Activated CD4-positive, CD25-positive, alpha-beta regulatory T cell treated with anti-CD3 and anti-CD28 coated beads, Interleukin-2, amount 50 U/mL, for 24 hours (primary cell): ENCODE data around the gene ZNF665.
"Not testable (repeated sequence)": the region's sequence is repeated elsewhere in the genome, so short reads cannot be mapped to it uniquely, and the experiment has no call there.

Experiments used
- ATAC-seq, 2 donors: fragments of 150-1000 bp; cut with Tn5 transposase; one replicate each; pipeline ENCODE4 v1.10.0; 2021; ENCODE audit warnings: mild to moderate bottlenecking in 1 of 2, moderate library complexity in 1 of 2

The ZNF665 gene

DNA sequence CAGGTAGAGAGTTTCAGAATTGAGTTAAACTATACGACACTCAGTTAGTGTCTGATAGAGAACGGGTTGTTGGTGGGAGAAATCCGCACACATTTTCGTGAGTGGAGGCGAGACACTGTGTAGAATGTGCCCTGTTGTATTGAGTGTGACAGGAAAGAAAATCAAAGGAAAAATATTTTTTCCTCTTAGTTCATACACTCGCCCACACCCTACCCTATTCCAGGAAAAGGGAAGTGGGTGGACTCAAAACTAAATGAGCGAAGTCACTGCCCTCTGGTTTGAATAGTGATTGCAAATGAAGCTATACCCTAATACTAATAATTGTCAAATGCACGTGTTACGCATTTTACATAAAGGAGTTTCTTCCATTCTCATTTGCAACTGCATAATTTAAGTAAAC lies 36.3 kb downstream of the ZNF665 start:
- ATAC-seq, result no peak

DNA sequence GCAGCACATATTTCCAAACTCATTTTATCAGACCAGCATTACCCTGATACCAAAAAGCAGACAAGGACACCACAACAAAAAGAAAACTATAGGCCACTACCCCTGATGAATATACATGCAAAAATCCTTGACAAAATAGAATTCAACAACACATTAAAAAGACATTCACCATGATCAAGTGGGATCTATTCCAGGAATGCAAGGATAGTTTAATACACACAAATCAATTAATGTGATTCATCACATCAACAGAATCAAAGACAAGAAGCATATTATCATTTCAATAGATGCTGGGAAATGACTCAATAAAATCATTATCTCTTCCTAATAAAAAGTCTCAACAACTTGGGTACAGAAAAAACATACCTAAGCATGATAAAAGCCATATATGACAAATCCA lies 45.5 kb downstream of the ZNF665 start:
- no peak for ATAC-seq

DNA sequence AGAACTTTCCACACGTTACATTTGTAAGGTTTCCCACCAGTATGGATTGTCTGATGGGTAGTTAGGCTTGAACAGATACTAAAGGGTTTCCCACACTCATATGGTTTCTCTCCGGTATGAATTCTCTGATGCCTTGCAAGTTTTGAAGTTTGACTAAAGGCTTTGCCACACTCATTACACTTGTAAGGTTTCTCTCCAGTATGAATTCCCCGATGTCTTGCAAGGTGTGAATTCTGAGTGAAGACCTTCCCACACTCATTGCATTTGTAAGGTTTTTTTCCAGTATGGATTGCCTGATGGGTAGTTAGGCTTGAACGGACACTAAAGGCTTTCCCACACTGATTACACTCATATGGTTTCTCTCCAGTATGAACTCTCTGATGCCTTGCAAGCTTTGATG lies 52.8 kb downstream of the ZNF665 start:
- no peak for ATAC-seq

DNA sequence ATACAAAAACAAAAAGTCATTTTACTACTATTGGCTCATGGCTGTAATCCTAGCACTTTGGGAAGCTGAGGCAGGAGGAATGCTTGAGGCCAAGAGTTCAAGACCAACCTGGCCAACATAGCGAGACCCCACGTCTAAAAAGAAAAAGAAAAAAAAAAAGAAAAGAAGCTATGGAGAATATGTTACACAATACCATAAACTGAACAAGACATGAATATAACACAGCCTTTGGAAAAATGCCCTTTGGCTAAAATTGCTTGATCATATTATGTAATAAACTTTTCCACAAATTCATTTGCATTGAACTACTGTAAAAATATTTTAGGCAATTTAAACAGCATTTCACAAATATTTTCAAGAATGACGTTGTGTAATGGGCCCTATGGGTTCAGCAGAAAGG lies 56.7 kb downstream of the ZNF665 start:
- no peak for ATAC-seq

DNA sequence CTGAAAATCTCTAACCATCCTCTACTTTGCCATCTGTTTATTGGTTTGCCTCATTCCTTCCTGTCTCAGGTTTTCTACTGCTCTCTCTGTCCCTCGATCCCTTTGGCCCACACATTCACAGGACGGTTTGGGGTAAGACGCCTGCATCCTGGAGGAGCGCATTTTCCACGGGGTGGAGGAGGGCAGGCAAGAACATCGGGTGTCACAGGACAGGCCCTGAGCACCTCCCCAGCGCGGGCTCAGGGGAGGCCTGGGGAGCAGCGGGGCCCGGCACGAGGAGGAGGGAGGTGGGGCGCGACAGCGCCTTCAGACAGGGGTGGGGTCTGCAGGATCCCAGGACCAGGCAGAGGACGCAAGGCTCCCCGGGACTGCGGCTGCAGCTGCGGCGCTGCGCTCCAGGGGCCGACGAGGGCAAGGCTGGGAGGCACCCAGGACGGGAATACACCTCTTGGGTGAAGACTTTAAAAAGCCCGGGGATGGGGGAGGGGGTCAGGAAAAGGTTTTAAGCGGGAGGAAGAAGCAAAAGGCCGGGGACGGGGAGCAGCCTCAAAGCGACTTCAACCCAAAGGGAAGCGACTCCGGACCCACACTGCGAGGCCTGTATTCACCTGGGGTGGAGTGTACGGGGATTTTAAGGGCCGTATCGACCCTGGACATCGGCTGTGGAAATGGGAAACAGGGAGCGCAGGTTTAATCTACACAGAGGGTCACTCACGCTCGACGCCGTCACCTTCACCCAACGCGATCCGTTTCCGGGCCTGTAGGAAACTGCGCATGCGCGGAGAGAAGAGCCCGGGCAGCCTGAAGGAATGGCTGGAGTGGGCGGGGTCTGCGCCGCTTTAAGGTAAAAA lies 60.8 kb downstream of the ZNF665 start, which contains the start of gene ZNF415:
ZNF415 (minus strand) TSS at position 770 of the 851 bp plus-strand sequence. CDS start 10,234 bp downstream, outside the sequence.
- peak in 1 of 2 donors; percentile 49 for ATAC-seq

DNA sequence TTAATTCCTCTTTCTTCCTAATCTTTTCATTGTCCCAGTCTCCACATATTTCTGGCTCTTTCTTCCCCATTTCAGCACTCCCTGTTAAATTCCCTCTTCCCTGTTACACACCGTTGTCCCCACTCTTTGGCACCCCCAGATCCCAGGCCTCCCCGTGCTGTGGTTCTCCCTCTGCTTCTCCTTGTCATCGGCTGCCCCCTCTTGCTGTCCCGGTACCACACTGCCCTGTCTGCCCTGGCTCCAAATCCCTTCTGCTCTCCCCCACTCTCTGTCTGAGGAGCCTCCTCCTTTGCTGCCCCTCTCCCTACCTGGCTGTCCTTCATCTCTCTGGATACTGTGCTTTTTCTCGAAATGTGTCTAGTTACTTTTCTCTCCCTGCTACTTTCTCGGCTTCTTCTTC lies 61.4 kb downstream of the ZNF665 start:
- ATAC-seq, result no peak

DNA sequence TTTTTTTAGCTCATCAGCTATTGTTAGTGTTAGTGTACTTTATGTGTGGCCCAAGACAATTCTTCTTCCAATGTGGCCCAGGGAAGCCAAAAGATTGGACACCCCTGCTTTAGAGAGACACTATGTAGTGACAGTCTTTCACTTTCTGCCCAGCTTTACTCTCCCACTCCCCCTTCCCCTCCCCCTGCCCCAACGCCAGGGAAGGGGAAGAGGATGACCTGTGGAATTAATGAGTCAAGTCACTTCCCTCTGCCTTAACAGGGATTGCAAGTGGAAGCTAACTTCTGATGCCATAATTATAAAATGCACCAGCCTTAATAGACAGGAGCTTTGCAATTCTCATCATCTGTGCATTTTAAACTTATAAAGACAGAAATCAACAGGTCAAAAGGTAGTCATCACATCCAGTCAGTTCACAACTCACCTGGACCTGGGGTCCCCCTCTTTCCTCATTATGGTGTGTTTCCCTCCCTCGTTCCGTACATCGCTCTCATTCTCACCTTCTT lies 62.0 kb downstream of the ZNF665 start:
- no peak for ATAC-seq

DNA sequence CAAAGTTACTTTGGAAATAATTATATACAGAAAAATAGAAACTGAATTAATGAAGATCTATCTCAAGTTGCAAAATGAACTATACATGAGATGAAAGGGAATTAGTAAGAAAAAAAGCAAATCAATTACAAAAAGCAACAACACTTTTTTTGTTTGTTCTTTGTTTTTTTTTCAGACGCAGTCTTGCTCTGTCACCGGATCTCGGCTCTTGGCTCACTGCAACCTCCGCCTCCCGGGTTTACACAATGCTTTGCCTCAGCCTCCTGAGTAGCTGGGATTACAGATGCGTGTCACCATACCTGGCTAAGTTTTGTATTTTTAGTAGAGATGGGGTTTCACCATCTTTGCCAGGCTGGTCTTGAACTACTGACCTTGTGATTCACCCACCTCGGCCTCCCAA lies 62.7 kb downstream of the ZNF665 start:
- no peak for ATAC-seq

DNA sequence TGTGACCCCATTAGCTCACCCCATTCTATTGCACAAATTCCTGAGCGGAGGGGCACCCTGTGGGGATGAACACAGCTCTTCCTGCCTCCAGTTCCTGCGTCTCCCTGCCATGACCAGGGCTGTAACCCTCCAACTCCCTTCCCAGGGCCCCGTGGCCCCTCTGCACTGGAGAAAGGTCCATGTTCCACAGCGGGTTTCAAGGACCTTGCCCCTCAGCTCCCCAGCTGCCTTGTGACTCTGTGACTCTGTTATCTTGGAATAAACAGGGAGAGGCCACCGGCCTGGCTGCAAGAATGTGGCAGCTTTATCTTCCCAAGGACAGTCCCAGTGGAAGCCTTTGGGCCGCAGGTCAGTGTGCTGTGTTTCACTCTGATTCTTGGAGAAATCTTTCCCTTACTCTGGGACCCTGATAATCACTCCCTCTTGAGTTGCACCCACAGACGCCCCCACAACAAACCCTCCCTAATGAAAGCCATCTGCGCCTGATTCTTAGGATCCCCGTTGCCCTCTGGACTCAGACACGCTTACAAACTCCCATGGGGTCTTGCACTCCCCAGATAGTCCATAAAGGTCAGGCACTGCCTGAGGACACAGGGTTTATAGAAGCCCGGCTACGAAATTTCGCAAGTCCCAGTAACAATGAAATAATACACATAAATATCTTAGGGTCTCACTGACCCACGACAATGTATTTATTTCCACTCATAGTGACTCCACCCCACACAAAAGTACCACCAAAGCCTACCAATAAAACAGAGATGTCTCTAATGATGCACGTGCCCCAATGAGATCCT lies 66.2 kb downstream of the ZNF665 start:
- ATAC-seq, result not testable (repeated sequence)

DNA sequence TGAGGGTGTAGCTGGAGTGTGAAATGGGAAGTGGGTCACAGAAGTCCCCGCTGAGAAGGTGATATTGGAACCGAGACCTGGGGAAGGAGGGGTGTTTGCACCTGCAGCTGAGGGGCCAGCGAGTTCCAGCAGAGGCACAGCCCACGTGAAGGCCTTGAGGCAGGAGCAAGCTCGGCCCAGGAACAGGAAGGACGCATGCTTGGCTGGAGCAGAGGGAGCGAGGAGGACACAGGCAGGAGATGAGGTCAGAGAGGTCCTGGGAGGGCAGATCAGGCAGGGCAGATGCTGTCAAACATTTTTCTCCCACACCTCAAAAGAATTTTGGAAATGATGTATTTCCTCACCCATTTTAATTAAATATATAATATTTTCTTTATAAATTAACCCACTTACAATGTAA lies 69.8 kb downstream of the ZNF665 start:
- ATAC-seq, result no peak
